Measurements from ENCODE around the gene NPW. TPM values are rescaled to one million over a fixed set of nuclear protein-coding genes. Genes with fewer than 3 reads are reported as not detected.

Gene NPW
- total RNA-seq, 1 donor from 2014 or later: not detected

DNA sequence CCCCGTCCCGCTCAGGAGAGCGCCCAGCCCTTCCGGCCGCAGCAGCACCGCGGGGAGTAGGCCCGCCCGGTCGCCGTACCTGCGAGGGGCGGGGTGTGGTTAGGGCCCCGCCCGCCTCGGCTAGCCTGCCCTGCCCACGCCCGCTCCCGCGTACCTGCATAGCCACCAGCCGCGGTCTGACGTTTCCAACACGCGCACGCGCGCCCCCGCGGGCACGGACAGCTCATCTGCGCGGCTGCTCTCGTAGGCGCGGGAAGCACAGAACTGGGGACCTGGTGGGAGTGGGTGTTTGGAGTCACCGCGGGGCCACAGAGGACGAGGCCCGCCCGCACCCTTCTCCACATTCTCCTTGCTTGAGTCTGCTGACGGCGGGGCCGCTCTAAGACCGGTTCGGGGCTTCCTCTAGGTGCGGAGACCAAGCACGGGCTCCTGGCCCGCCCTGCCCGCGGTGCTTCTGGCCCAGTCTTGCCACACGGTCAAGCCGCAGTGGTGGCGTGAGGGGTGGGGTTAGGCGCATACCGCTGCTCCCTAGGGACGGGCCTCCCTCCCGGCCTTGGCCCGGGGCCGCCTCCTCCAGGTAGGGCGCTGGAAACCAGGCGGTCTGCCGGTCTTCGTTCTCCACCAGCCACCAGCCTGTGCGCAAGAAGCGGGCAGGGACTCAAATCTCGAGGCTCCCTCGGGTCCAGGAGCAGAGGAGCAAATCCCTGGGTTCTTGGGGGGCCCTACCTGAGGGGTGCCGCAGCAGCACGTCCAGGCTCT is 40.1 kb upstream of the NPW start:
- no peak for FAIRE-seq

DNA sequence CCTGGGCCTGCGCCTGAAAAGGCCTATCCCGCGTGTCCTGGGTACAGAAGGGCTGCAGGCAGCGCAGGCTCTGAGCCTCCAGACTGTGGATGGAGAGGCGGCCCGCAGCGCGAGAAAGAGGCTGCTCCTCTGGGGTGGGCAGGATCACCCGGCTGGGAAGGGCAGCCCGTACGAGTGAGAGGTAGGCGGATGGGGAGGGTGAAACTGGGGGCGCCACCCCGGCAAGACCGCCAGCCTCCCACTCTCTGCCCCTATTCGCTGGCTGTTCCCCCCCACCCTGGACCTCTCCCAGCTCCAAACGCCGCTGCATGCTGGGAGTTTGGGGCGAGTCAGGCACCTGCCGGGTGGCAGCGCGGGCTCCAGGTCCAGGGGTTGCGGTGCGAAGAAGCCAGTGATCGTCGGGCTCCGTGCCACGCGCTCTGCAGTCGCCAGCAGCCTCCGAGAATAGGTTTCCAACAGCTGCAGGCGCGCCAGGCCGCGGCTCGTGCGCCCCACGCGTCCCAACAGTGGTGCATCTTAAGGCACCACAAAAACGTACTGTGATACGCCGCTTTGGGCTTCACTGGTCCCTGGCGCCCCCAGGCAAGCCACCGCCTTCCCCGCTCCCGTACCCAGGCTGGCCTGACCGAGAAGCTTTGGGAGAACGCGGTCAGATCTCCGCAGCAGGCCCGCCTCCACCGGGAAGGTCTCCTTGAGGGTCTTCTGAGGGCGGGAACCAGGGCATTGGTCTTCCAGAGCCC is 39.4 kb upstream of the NPW start:
- TF ChIP-seq, protein P1, sequence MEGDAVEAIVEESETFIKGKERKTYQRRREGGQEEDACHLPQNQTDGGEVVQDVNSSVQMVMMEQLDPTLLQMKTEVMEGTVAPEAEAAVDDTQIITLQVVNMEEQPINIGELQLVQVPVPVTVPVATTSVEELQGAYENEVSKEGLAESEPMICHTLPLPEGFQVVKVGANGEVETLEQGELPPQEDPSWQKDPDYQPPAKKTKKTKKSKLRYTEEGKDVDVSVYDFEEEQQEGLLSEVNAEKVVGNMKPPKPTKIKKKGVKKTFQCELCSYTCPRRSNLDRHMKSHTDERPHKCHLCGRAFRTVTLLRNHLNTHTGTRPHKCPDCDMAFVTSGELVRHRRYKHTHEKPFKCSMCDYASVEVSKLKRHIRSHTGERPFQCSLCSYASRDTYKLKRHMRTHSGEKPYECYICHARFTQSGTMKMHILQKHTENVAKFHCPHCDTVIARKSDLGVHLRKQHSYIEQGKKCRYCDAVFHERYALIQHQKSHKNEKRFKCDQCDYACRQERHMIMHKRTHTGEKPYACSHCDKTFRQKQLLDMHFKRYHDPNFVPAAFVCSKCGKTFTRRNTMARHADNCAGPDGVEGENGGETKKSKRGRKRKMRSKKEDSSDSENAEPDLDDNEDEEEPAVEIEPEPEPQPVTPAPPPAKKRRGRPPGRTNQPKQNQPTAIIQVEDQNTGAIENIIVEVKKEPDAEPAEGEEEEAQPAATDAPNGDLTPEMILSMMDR (IDR thresholded peaks at IDR 0.05; ENCODE audit: insufficient read depth, low read length, severe bottlenecking): no peak
- Histone ChIP-seq H3K36me3 (ENCODE audit: control insufficient read depth, insufficient read depth, low read length) (peaks cover 14% of the 10 kb centered on the region), H3K27me3 (ENCODE audit: control insufficient read depth, insufficient read depth, low read length) (peaks cover 5% of the 10 kb centered on the region), H3K4me3 (ENCODE audit: low read depth, low read length) (peak overlapping the region; percentile 50)
- DNase-seq (ENCODE audit: low read depth) (no peak), FAIRE-seq (no peak)

More for the DNA sequence above, 40.1 kb upstream of the NPW start:
- peak overlapping the region; percentile 50 for H3K4me3 ChIP-seq (ENCODE audit: low read depth, low read length)
- H3K36me3 ChIP-seq (ENCODE audit: control insufficient read depth, insufficient read depth, low read length): peaks cover 20% of the 10 kb centered on the region
- peaks cover 5% of the 10 kb centered on the region for H3K27me3 ChIP-seq (ENCODE audit: control insufficient read depth, insufficient read depth, low read length)
- DNase-seq (ENCODE audit: low read depth): peak; percentile 85
- TF ChIP-seq, protein P1 (IDR thresholded peaks at IDR 0.05; ENCODE audit: insufficient read depth, low read length, severe bottlenecking): no peak

DNA sequence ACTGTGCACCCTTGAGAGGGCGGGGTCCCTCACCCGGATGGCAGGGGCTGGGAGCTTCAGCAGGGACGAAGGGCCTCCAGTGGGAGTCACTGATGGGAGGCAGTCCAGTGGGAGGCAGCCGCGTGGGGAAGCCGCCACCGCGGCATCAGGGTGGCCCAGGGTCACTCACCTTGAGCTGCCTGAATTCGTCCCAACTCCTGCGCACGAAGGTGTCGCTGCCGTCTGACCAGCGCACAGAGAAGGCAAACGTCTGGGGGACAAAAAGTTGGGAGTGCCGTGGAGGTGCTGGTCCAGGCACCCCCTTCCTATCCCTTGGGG is 38.9 kb upstream of the NPW start:
- FAIRE-seq: no peak
- Histone ChIP-seq H3K4me3 (ENCODE audit: low read depth, low read length) (no peak overlapping the region), H3K36me3 (ENCODE audit: control insufficient read depth, insufficient read depth, low read length) (peaks cover 13% of the 10 kb centered on the region), H3K27me3 (ENCODE audit: control insufficient read depth, insufficient read depth, low read length) (peaks cover 5% of the 10 kb centered on the region)
- DNase-seq (ENCODE audit: low read depth): no peak
- TF ChIP-seq, protein P1 (IDR thresholded peaks at IDR 0.05; ENCODE audit: insufficient read depth, low read length, severe bottlenecking): no peak

DNA sequence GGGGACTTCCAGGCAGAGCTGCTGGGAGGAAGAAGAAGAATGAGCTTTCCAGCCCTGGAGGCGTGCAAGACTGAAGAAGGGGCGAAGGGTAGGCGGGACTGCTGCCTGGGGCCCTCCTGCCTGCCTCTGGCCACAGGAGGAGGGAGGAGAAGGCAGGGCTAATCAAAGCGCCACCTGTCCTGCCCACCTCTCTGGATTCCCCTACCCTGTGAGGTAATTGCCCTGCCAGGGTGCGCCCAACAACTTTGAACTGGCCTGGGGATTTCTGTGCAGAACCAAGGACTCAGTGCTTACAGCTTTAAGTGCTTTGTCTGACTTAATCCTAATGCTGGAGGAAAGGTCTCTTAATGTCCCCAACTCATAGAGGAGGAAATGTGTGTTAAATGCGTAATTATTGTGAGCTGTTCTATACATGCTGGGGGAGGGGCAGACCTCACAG is 38.2 kb upstream of the NPW start, which contains the start of gene NOXO1:
Gene NOXO1 (minus strand): TSS at position 72 of the 439 bp plus-strand sequence. CDS start 290 bp downstream, outside the sequence.
- H3K4me3 ChIP-seq (ENCODE audit: low read depth, low read length): peak within 1 kb of the TSS; percentile 50
- H3K27me3 ChIP-seq (ENCODE audit: control insufficient read depth, insufficient read depth, low read length): peaks cover 5% of the 10 kb centered on the region
- no peak for FAIRE-seq

DNA sequence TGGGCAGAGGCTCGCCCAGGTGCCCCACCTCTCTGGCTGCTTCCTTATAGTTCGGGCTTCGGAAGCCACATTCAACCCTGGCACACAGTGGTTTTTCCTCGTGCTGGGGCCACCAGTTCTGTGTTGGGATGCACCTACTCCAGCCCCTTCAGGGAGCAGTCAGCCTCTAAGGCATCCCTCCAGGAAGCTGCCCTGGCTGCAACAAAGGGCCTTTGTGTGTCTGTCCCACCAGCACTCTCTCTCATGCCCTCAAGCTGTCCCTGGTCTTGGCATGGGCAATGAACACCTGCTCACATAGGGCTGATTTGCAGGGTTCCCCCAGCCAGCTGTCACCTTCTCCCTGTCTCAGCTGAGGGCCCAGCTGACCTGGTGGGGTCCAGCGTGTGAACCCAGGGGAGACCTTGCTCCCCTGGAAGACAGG is 37.6 kb upstream of the NPW start:
- TF ChIP-seq, protein P1 (IDR thresholded peaks at IDR 0.05; ENCODE audit: insufficient read depth, low read length, severe bottlenecking): no peak
- Histone ChIP-seq H3K4me3 (ENCODE audit: low read depth, low read length) (no peak overlapping the region), H3K36me3 (ENCODE audit: control insufficient read depth, insufficient read depth, low read length) (peaks cover 18% of the 10 kb centered on the region), H3K27me3 (ENCODE audit: control insufficient read depth, insufficient read depth, low read length) (peaks cover 5% of the 10 kb centered on the region)
- FAIRE-seq (no peak), DNase-seq (ENCODE audit: low read depth) (no peak)

More for the DNA sequence above, 38.2 kb upstream of the NPW start, which contains the start of gene NOXO1:
- no peak for DNase-seq (ENCODE audit: low read depth)
- H3K36me3 ChIP-seq (ENCODE audit: control insufficient read depth, insufficient read depth, low read length): peaks cover 17% of the 10 kb centered on the region
- TF ChIP-seq, protein P1 (IDR thresholded peaks at IDR 0.05; ENCODE audit: insufficient read depth, low read length, severe bottlenecking): no peak

All from bronchial epithelial cell (primary cell).